K562 (cell line): ENCODE measurements around the gene PRDM11. TPM values are rescaled to one million over a fixed set of nuclear protein-coding genes. Genes with fewer than 3 reads are reported as not detected.

Experiments
- ATAC-seq: fragments of 200-7000 bp; cut with Tn5 transposase; 3 replicates; pipeline ENCODE4 v1.9.1; 2020; ENCODE audit warnings: moderate library complexity
- BruUV-seq: library from RNA; stranded (reverse); fragments of 400-500 nt; replicated peaks from 2 replicates; lab custom pipeline; 2021; lab: Mats Ljungman, UMichigan
- CTCF ChIA-PET: fragments of 300-600 bp; formaldehyde crosslinking; extraction: SDS; loops from one replicate; lab custom pipeline; 2021; ENCODE audit warnings: low intra/inter-chr PET ratio; lab: Yijun Ruan, JAX
- POLR2A ChIA-PET: fragments of 300-600, 350-650 bp; sonication (Branson Sonifier 250); formaldehyde crosslinking; extraction: SDS; loops from one replicate; lab custom pipeline; 2021; ENCODE audit warnings: antibody characterized with exemption, inconsistent platforms; lab: Yijun Ruan, JAX
- DNase-seq, 4 experiments: peaks; one replicate each; pipeline versions ENCODE4 v3.0.0 to v3.0.0-alpha.2; 2011 to 2018; ENCODE audit warnings: low spot score in 3 of 4, mixed read lengths in 3 of 4; ENCODE audit errors: extremely low read depth in 1 of 4
- FAIRE-seq: peaks from 2 replicates; lab custom pipeline; 2011; peaks lifted over from hg19 to GRCh38; lab: Jason Lieb, UNC
- H2AFZ ChIP-seq: 2 replicates; pipeline ENCODE4 v1.6.0; 2011; ENCODE audit warnings: low read depth, low read length, control low read depth, inconsistent platforms
- H3K27ac ChIP-seq: fragments of 200-600 bp; 3 replicates; pipeline ENCODE4 v1.8.0; 2011; ENCODE audit warnings: low read depth, mild to moderate bottlenecking, control low read depth, inconsistent platforms, low read length, moderate library complexity, mixed read lengths; ENCODE audit errors: extremely low read depth
- H3K27me3 ChIP-seq, 2 experiments: fragments of 300-600 bp in 1 of 2; 2 replicates in 1 of 2; 3 replicates in 1 of 2; pipeline versions ENCODE4 v1.6.0 to v1.8.0; 2011; ENCODE audit warnings: inconsistent platforms in 2 of 2, low read length in 2 of 2, mild to moderate bottlenecking in 1 of 2, mixed read lengths in 1 of 2, moderate library complexity in 1 of 2; ENCODE audit not compliant: control insufficient read depth in 2 of 2, insufficient read depth in 2 of 2
- H3K36me3 ChIP-seq: fragments of 300-600 bp; 3 replicates; pipeline ENCODE4 v1.8.0; 2011; ENCODE audit warnings: mild to moderate bottlenecking, low read length, inconsistent platforms; ENCODE audit not compliant: control insufficient read depth, insufficient read depth
- H3K4me1 ChIP-seq, 2 experiments: fragments of 200-600 bp in 1 of 2; replicated peaks in 1 of 2; 2 replicates in 1 of 2; 3 replicates in 1 of 2; pipeline versions ENCODE4 v1.5.1 to v1.8.0; 2011; ENCODE audit warnings: inconsistent platforms in 2 of 2, low read length in 2 of 2, mild to moderate bottlenecking in 1 of 2, mixed read lengths in 1 of 2, moderate library complexity in 1 of 2; ENCODE audit not compliant: control insufficient read depth in 2 of 2, insufficient read depth in 2 of 2
- H3K4me2 ChIP-seq: 2 replicates; pipeline ENCODE4 v1.6.1; 2011; ENCODE audit warnings: low read length, control low read depth, inconsistent platforms, mixed read lengths; ENCODE audit not compliant: insufficient read depth
- H3K4me3 ChIP-seq: fragments of 200-600 bp; sonication (generic), shearing (Covaris generic); 2 replicates; pipeline ENCODE4 v1.5.1; 2016; ENCODE audit warnings: control low read depth, inconsistent platforms
- H3K79me2 ChIP-seq: fragments of 200-600 bp; 3 replicates; pipeline ENCODE4 v1.8.0; 2011; ENCODE audit warnings: low read length, inconsistent platforms; ENCODE audit not compliant: control insufficient read depth, insufficient read depth
- H3K9ac ChIP-seq, 2 experiments: 2 replicates each; pipeline versions ENCODE4 v1.6.0 to v1.6.1; 2011; ENCODE audit warnings: low read depth in 2 of 2, low read length in 2 of 2, control low read depth in 1 of 2, inconsistent platforms in 1 of 2, mild to moderate bottlenecking in 1 of 2, mixed read lengths in 1 of 2; ENCODE audit not compliant: insufficient read depth in 1 of 2
- H3K9me1 ChIP-seq: one replicate; pipeline ENCODE4 v1.6.0; 2011; ENCODE audit warnings: inconsistent platforms, mild to moderate bottlenecking, low read length, moderate library complexity; ENCODE audit not compliant: control insufficient read depth, insufficient read depth
- H3K9me3 ChIP-seq: replicated peaks from 2 replicates; pipeline ENCODE4 v1.5.1; 2011; ENCODE audit warnings: low read depth, low read length, inconsistent platforms; ENCODE audit not compliant: control insufficient read depth, insufficient read depth
- H4K20me1 ChIP-seq: replicated peaks from 2 replicates; pipeline ENCODE4 v1.6.1; 2011; ENCODE audit warnings: low read length, inconsistent platforms, mixed read lengths; ENCODE audit not compliant: control insufficient read depth, insufficient read depth
- DLX4 ChIP-seq: fragments of 250-450 bp; sonication (Bioruptor Pico); IDR thresholded peaks from 2 replicates; pipeline ENCODE4 v1.6.1; 2021; ENCODE audit warnings: mild to moderate bottlenecking
- GATAD2A ChIP-seq: fragments of 450-650 bp; IDR thresholded peaks from 2 replicates; pipeline ENCODE4 v1.6.1; 2017
- NRF1 ChIP-seq, 2 experiments: fragments of 450-650 bp; IDR thresholded peaks in 1 of 2; conservative IDR thresholded peaks in 1 of 2; 2 replicates each; pipeline ENCODE4 v1.6.1; 2014; ENCODE audit warnings: mild to moderate bottlenecking in 2 of 2
- TAF1 ChIP-seq: IDR thresholded peaks from 2 replicates; pipeline ENCODE4 v1.6.1; 2011; ENCODE audit warnings: mild to moderate bottlenecking, low read length, moderate library complexity; ENCODE audit not compliant: insufficient read depth, control insufficient read depth, severe bottlenecking; ENCODE audit errors: extremely low read depth
- ZFP36 ChIP-seq: fragments of 150-350 bp; IDR thresholded peaks from 2 replicates; pipeline ENCODE4 v1.6.1; 2018; ENCODE audit warnings: low read length, low read depth; ENCODE audit not compliant: partially characterized antibody
- ZNF232 ChIP-seq: sonication (generic); formaldehyde crosslinking; IDR thresholded peaks from 2 replicates; pipeline ENCODE4 v1.8.0; 2022; ENCODE audit warnings: mild to moderate bottlenecking, missing genetic modification reagents
- WGBS: fragments of 100-300 bp; shearing (Covaris generic); methylation state at CpG from one replicate; pipeline ENCODE4 v1.1.6; 2016; ENCODE audit warnings: low coverage, mixed read lengths; ENCODE audit not compliant: insufficient coverage; ENCODE audit errors: missing lambda C conversion rate; 5-methylcytosine and 5-hydroxymethylcytosine counted together
- in situ Hi-C: fragments of 300-500 bp; cut with MboI; formaldehyde crosslinking; loops from 4 replicates; pipeline ENCODE4 v1.15.0; 2018; ENCODE audit warnings: inconsistent platforms, mixed read lengths
- intact Hi-C: fragments of 100-400 bp; cut with micrococcal nuclease; formaldehyde crosslinking; loops from 2 replicates; pipeline ENCODE4 v1.14.2; 2022
- polyA plus RNA-seq, 8 experiments: library from polyadenylated mRNA; depleted of rRNA in 4 of 8; stranded (reverse) in 5 of 8; unstranded in 3 of 8; fragments of >200 nt; fragmentation: Nextera tagmentation in 2 of 8; fragmentation: Illumina TruSeq in 1 of 8; extraction: Ambion mirVana in 2 of 8; extraction: Trizol in 1 of 8; gene quantifications; 2 replicates each; pipeline versions ENCODE4 v1.2.1 to v1.2.3, GENCODE V29; 2011 to 2014; ENCODE audit warnings: inconsistent platforms in 1 of 8, missing spikeins in 1 of 8
- total RNA-seq, 7 experiments: library from RNA; depleted of rRNA in 6 of 7; stranded (reverse); fragments of >200 nt in 6 of 7; fragmentation: Illumina TruSeq in 2 of 7; extraction: Trizol in 2 of 7; gene quantifications; 2 replicates each; pipeline versions ENCODE4 v1.2.1 to v1.2.3, GENCODE V29; 2011 to 2021; ENCODE audit warnings: low replicate concordance in 1 of 7
- TF ChIP-seq, protein P1 (sequence below): fragments of 250-450 bp; sonication (Bioruptor Pico); IDR thresholded peaks from 2 replicates; pipeline ENCODE4 v1.5.0; 2020; ENCODE audit warnings: mild to moderate bottlenecking, borderline replicate concordance

The PRDM11 gene
- total and polyA plus RNA-seq, 9 of the 15 experiments (the other 6 are each of a cell fraction or from before 2014, with no cell fraction given): 0.01 to 1.1 (median 0.29) TPM

DNA sequence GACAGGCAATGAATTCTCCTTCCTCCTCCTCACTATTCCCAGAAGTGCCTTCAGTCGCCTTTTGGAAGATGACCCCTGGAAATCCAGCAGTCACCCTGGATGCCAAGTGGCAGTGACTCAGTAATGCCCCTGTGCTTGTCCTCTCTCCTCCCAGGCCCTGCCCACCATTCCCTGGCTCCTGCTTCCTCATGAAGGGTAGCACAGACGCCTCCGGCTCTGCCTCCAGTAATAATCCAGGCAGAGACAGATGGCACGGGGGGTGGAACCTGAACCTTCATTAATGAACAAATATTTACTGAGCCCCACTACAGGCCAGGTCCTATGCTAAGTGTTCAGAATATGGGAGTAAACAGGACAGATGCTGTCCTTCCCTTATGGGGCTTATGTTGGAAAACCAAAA lies 116.5 kb downstream of the PRDM11 start (continued):
- TF ChIP-seq DLX4 (CRISPR knock-in tag) (no peak), TAF1 (no peak), GATAD2A (no peak), NRF1 (conservative IDR thresholded peaks at IDR 0.05 in 1 of 2, IDR thresholded peaks at IDR 0.05 in 1 of 2) (no peak)
- TF ChIP-seq, protein P1, sequence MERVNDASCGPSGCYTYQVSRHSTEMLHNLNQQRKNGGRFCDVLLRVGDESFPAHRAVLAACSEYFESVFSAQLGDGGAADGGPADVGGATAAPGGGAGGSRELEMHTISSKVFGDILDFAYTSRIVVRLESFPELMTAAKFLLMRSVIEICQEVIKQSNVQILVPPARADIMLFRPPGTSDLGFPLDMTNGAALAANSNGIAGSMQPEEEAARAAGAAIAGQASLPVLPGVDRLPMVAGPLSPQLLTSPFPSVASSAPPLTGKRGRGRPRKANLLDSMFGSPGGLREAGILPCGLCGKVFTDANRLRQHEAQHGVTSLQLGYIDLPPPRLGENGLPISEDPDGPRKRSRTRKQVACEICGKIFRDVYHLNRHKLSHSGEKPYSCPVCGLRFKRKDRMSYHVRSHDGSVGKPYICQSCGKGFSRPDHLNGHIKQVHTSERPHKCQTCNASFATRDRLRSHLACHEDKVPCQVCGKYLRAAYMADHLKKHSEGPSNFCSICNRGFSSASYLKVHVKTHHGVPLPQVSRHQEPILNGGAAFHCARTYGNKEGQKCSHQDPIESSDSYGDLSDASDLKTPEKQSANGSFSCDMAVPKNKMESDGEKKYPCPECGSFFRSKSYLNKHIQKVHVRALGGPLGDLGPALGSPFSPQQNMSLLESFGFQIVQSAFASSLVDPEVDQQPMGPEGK (CRISPR knock-in tag): no peak
- TF ChIP-seq, all 486 proteins: peak for 0

GRCh38 chr11:45263773-45264172 lies 117.3 kb downstream of the PRDM11 start:
- POLR2A ChIA-PET: interaction anchor here (1.1 kb wide), 1 partner anchor 10 kb away, joined by 3 read pairs; no protein-coding TSS in a partner anchor
- no peaks in the 10 kb centered on the region for H3K9me1 ChIP-seq
- in situ Hi-C loops: no loop called here
- no peaks in the 10 kb centered on the region for H4K20me1 ChIP-seq
- H3K9me3 ChIP-seq: no peaks in the 10 kb centered on the region
- CTCF ChIA-PET: no interaction called here
- intact Hi-C loops: no loop called here
- FAIRE-seq: no peak
- H3K27ac ChIP-seq: no peak overlapping the region
- no peak overlapping the region for H2AFZ ChIP-seq
- no peak for ATAC-seq
- DNase-seq: no peak
- no peaks in the 10 kb centered on the region for H3K79me2 ChIP-seq
- no peaks in the 10 kb centered on the region for H3K4me1 ChIP-seq
- H3K4me2 ChIP-seq: no peak overlapping the region
- 4% methylated on average over 3 of the region's 3 CpGs for WGBS
- H3K4me3 ChIP-seq: no peak overlapping the region
- H3K27me3 ChIP-seq: peaks cover 0 to 6% of the 10 kb centered on the region in 2 experiments; a peak in 1 of 5 replicates
- H3K36me3 ChIP-seq: no peaks in the 10 kb centered on the region
- TF ChIP-seq ZFP36 (peak; percentile 18), ZNF232 (no peak)
- BruUV-seq: no TSS peak
- H3K9ac ChIP-seq: no peak overlapping the region
